ENCODE results near the gene SLC7A6OS. TPM values are rescaled to one million over a fixed set of nuclear protein-coding genes. Genes with fewer than 3 reads are reported as not detected.

SLC7A6OS gene
- total RNA-seq, 2 donors from 2014 or later, result 22.5 to 26.0 TPM

DNA sequence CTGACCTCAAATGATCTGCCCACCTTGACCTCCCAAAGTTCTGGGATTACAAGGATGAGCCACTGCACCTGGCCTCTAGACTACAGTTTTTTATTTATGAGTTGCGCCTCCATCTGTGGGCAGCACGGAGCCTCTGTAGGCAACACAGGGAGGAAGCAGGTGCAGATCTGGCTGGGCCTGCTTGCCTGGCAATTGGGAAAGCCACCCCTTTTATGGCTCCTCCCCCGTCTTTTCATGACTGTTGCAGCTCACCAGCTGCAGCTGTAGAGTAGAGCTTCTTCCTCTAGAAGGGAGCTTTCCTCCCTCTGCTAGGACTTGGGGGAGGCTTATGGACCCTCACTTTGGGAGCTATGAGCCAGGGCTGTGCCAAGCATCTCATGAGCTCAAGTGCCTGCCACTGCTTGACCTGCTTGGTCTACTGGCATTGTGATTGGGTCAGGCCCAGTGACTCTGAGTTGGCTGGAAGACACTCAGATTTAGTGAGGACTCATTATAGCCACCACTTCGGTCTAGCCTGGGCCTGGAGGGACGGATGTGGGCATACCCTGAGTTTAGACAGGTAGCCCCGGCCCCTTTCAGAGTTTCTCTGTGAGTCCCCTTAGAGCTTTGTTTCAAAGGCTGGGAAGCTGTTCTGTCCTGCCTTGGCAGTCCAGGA, 53.4 kb downstream of the SLC7A6OS start:
- TF ChIP-seq, protein P1, sequence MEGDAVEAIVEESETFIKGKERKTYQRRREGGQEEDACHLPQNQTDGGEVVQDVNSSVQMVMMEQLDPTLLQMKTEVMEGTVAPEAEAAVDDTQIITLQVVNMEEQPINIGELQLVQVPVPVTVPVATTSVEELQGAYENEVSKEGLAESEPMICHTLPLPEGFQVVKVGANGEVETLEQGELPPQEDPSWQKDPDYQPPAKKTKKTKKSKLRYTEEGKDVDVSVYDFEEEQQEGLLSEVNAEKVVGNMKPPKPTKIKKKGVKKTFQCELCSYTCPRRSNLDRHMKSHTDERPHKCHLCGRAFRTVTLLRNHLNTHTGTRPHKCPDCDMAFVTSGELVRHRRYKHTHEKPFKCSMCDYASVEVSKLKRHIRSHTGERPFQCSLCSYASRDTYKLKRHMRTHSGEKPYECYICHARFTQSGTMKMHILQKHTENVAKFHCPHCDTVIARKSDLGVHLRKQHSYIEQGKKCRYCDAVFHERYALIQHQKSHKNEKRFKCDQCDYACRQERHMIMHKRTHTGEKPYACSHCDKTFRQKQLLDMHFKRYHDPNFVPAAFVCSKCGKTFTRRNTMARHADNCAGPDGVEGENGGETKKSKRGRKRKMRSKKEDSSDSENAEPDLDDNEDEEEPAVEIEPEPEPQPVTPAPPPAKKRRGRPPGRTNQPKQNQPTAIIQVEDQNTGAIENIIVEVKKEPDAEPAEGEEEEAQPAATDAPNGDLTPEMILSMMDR (conservative IDR thresholded peaks at IDR 0.05), result no peak
- no peaks in the 10 kb centered on the region for H3K4me1 ChIP-seq (ENCODE audit: control insufficient read depth, insufficient read depth, low read length)
- Mint-ChIP-seq H3K9me3 (no peaks in the 10 kb centered on the region), H3K36me3 (ENCODE audit: low read depth) (peaks cover 6% of the 10 kb centered on the region), H3K4me3 (no peak overlapping the region), H3K27me3 (ENCODE audit: insufficient read depth) (no peaks in the 10 kb centered on the region), H3K27ac (no peak overlapping the region), H3K4me1 (no peaks in the 10 kb centered on the region)
- no peaks in the 10 kb centered on the region for H3K36me3 ChIP-seq (ENCODE audit: control insufficient read depth, insufficient read depth, low read length)
- H3K9ac ChIP-seq (ENCODE audit: extremely low read depth, low read length, poor library complexity, severe bottlenecking), result no peak overlapping the region
- no peaks in the 10 kb centered on the region for H3K27me3 ChIP-seq (ENCODE audit: control insufficient read depth, insufficient read depth, low read length, poor library complexity, severe bottlenecking)
- H3K4me3 ChIP-seq (ENCODE audit: low read length), result no peak overlapping the region
- no peaks in the 10 kb centered on the region for H3K9me3 ChIP-seq (ENCODE audit: control insufficient read depth, low read length)
- 87 to 93% methylated on average over 6 of the region's 6 CpGs for WGBS, 2 experiments (ENCODE audit: insufficient coverage in 1 of 2, insufficient read length in 1 of 2)
- DNase-seq, result no peak
- H3K27ac ChIP-seq (ENCODE audit: low read depth, low read length), result peak overlapping the region; percentile 18

DNA sequence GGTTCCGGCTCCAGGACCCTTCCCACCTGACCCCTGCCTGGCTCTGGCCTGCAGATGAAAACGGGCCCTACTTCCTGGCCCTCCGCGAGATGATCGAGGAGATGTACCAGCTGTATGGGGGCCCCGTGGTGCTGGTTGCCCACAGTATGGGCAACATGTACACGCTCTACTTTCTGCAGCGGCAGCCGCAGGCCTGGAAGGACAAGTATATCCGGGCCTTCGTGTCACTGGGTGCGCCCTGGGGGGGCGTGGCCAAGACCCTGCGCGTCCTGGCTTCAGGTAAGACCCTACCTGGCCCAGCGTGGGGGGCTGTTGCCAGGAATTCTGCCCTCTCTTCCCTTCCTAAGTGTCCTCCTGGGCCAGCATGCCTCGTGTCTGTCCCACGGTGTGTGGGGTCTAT, 55.0 kb downstream of the SLC7A6OS start:
- no peaks in the 10 kb centered on the region for H3K9me3 ChIP-seq (ENCODE audit: control insufficient read depth, low read length)
- no peaks in the 10 kb centered on the region for H3K36me3 ChIP-seq (ENCODE audit: control insufficient read depth, insufficient read depth, low read length)
- Mint-ChIP-seq H3K9me3 (no peaks in the 10 kb centered on the region), H3K36me3 (ENCODE audit: low read depth) (peaks cover 13% of the 10 kb centered on the region), H3K4me1 (no peaks in the 10 kb centered on the region), H3K27me3 (ENCODE audit: insufficient read depth) (no peaks in the 10 kb centered on the region), H3K27ac (no peak overlapping the region), H3K4me3 (no peak overlapping the region)
- WGBS, 2 experiments (ENCODE audit: insufficient coverage in 1 of 2, insufficient read length in 1 of 2), result 93 to 98% methylated on average over 10 to 18 of the region's 18 CpGs
- no peaks in the 10 kb centered on the region for H3K27me3 ChIP-seq (ENCODE audit: control insufficient read depth, insufficient read depth, low read length, poor library complexity, severe bottlenecking)
- H3K27ac ChIP-seq (ENCODE audit: low read depth, low read length), result no peak overlapping the region
- H3K9ac ChIP-seq (ENCODE audit: extremely low read depth, low read length, poor library complexity, severe bottlenecking), result no peak overlapping the region
- H3K4me1 ChIP-seq (ENCODE audit: control insufficient read depth, insufficient read depth, low read length), result no peaks in the 10 kb centered on the region
- no peak overlapping the region for H3K4me3 ChIP-seq (ENCODE audit: low read length)
- TF ChIP-seq, protein P1 (conservative IDR thresholded peaks at IDR 0.05), result no peak
- no peak for DNase-seq

DNA sequence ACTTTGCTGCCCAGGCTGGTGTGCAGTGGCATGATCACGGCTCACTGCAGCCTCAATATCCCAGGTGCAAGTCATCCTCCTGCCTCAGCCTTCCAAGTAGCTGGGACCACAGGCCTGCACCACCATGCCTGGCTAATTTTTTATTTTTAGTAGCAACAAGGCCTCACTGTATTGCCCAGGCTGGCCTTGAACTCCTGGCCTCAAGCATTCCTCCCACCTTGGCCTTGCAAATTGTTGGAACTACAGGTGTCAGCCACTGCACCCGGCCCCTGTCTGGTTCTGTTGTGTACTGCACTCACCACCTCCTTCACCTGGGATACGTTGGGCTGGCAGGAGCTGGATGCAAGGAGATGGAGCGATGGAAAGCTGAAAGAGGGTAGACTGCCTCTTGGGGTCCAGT, 57.0 kb downstream of the SLC7A6OS start:
- Histone ChIP-seq H3K9ac (ENCODE audit: extremely low read depth, low read length, poor library complexity, severe bottlenecking) (no peak overlapping the region), H3K36me3 (ENCODE audit: control insufficient read depth, insufficient read depth, low read length) (no peaks in the 10 kb centered on the region), H3K4me3 (ENCODE audit: low read length) (no peak overlapping the region), H3K9me3 (ENCODE audit: control insufficient read depth, low read length) (no peaks in the 10 kb centered on the region), H3K27ac (ENCODE audit: low read depth, low read length) (no peak overlapping the region), H3K27me3 (ENCODE audit: control insufficient read depth, insufficient read depth, low read length, poor library complexity, severe bottlenecking) (no peaks in the 10 kb centered on the region), H3K4me1 (ENCODE audit: control insufficient read depth, insufficient read depth, low read length) (no peaks in the 10 kb centered on the region)
- Mint-ChIP-seq H3K27me3 (ENCODE audit: insufficient read depth) (no peaks in the 10 kb centered on the region), H3K27ac (no peak overlapping the region), H3K4me1 (no peaks in the 10 kb centered on the region), H3K4me3 (no peak overlapping the region), H3K9me3 (no peaks in the 10 kb centered on the region), H3K36me3 (ENCODE audit: low read depth) (peaks cover 23% of the 10 kb centered on the region)
- 92% methylated on average over 4 of the region's 4 CpGs; no CpG with 5 or more reads in 1 of the 2 experiments for WGBS, 2 experiments (ENCODE audit: insufficient coverage in 1 of 2, insufficient read length in 1 of 2)
- TF ChIP-seq, protein P1 (conservative IDR thresholded peaks at IDR 0.05), result peak; percentile 14
- no peak for DNase-seq
